Natural killer cell (primary cell): ENCODE results near the gene INTS1. TPM values are rescaled to one million over a fixed set of nuclear protein-coding genes. Genes with fewer than 3 reads are reported as not detected.

ENCODE experiments used
- ATAC-seq, 3 donors: fragments of 150-1000 bp in 2 of 3; fragments of 200-7000 bp in 1 of 3; cut with Tn5 transposase; 1 replicate in 1 of 3; 2 replicates in 2 of 3; pipeline ENCODE4 v1.10.0; 2021; ENCODE audit warnings: mild to moderate bottlenecking in 2 of 3, moderate library complexity in 2 of 3
- DNase-seq, 2 donors: peaks; one replicate each; pipeline versions ENCODE4 v3.0.0 to v3.0.0-alpha.2; 2013 to 2021; ENCODE audit warnings: mixed read lengths in 1 of 2
- H3K27ac ChIP-seq: one replicate; pipeline ENCODE4 v1.5.1; 2013; ENCODE audit warnings: mild to moderate bottlenecking, low read length
- H3K27me3 ChIP-seq: one replicate; pipeline ENCODE4 v1.6.1; 2013; ENCODE audit warnings: low read length; ENCODE audit not compliant: control insufficient read depth, insufficient read depth
- H3K36me3 ChIP-seq: one replicate; pipeline ENCODE4 v1.6.1; 2013; ENCODE audit warnings: low read length; ENCODE audit not compliant: control insufficient read depth, insufficient read depth
- H3K4me1 ChIP-seq: one replicate; pipeline ENCODE4 v1.6.1; 2013; ENCODE audit warnings: low read length; ENCODE audit not compliant: control insufficient read depth, insufficient read depth
- H3K4me3 ChIP-seq: one replicate; pipeline ENCODE4 v1.5.1; 2013; ENCODE audit warnings: low read length
- H3K9me3 ChIP-seq: one replicate; pipeline ENCODE4 v1.6.1; 2013; ENCODE audit warnings: low read length; ENCODE audit not compliant: control insufficient read depth, insufficient read depth
- H3K27ac Mint-ChIP-seq, 2 donors: one replicate each; pipeline ENCODE4 v1.8.0; 2022; ENCODE audit warnings: mild to moderate bottlenecking in 2 of 2, mixed read lengths in 2 of 2, moderate library complexity in 1 of 2
- H3K27me3 Mint-ChIP-seq, 2 donors: one replicate each; pipeline ENCODE4 v1.8.0; 2022; ENCODE audit warnings: low read depth in 2 of 2, mixed read lengths in 2 of 2
- H3K36me3 Mint-ChIP-seq: one replicate; pipeline ENCODE4 v1.8.0; 2022; ENCODE audit warnings: mixed read lengths
- H3K4me1 Mint-ChIP-seq, 2 donors: one replicate each; pipeline ENCODE4 v1.8.0; 2022; ENCODE audit warnings: mixed read lengths in 2 of 2
- H3K4me3 Mint-ChIP-seq: one replicate; pipeline ENCODE4 v1.8.0; 2022; ENCODE audit warnings: mild to moderate bottlenecking, moderate library complexity, mixed read lengths
- H3K9me3 Mint-ChIP-seq, 2 donors: one replicate each; pipeline ENCODE4 v1.8.0; 2022; ENCODE audit warnings: mixed read lengths in 2 of 2
- CTCF ChIP-seq: fragments of 200-600 bp; IDR thresholded peaks from one replicate; pipeline ENCODE4 v1.8.0; 2022; ENCODE audit warnings: antibody characterized with exemption
- WGBS: methylation state at CpG from one replicate; pipeline ENCODE4 v1.1.7; 2013; ENCODE audit warnings: missing lambda C conversion rate; ENCODE audit not compliant: insufficient coverage; 5-methylcytosine and 5-hydroxymethylcytosine counted together
- intact Hi-C: fragments of 100-400 bp; cut with micrococcal nuclease; formaldehyde crosslinking; loops from one replicate; pipeline ENCODE4 v1.14.2; 2022
- total RNA-seq, 4 donors: library from RNA; stranded (reverse); fragments of 120-200 nt in 1 of 4; gene quantifications; one replicate each; pipeline versions ENCODE4 v1.2.3 to v1.2.4, GENCODE V29; 2013 to 2022

INTS1 gene
- total RNA-seq, 3 donors from 2014 or later (not counting 1 experiment from before 2014, with no cell fraction given), result 92.7 to 115 (median 111) TPM

- no peaks in the 10 kb centered on the region for H3K27me3 ChIP-seq
- intact Hi-C loops, result no loop called here
- Mint-ChIP-seq H3K36me3 (no peaks in the 10 kb centered on the region), H3K27ac (no peak overlapping the region), H3K27me3 (peaks cover 0 to 12% of the 10 kb centered on the region in 2 donors), H3K4me1 (no peaks in the 10 kb centered on the region), H3K9me3 (no peaks in the 10 kb centered on the region), H3K4me3 (no peak overlapping the region)
- no peak for TF ChIP-seq CTCF
- 95% methylated on average over 6 of the region's 6 CpGs for WGBS
- no peak overlapping the region for H3K4me3 ChIP-seq
- DNase-seq (no peak), ATAC-seq (no peak)
- H3K27ac ChIP-seq, result no peak overlapping the region
- H3K4me1 ChIP-seq, result peaks cover 7% of the 10 kb centered on the region
- H3K36me3 ChIP-seq, result no peaks in the 10 kb centered on the region
- no peaks in the 10 kb centered on the region for H3K9me3 ChIP-seq
Measured at GRCh38 chr7:1525409-1525808, 21.2 kb upstream of the INTS1 start.

GRCh38 chr7:1523844-1524243 is 19.7 kb upstream of the INTS1 start:
- intact Hi-C loops, result no loop called here
- Mint-ChIP-seq H3K27ac (no peak overlapping the region), H3K27me3 (peaks cover 0 to 12% of the 10 kb centered on the region in 2 donors), H3K4me1 (no peaks in the 10 kb centered on the region), H3K4me3 (no peak overlapping the region), H3K36me3 (no peaks in the 10 kb centered on the region), H3K9me3 (no peaks in the 10 kb centered on the region)
- H3K9me3 ChIP-seq, result no peaks in the 10 kb centered on the region
- no peak for DNase-seq
- WGBS, result 92% methylated on average over 16 of the region's 17 CpGs
- H3K36me3 ChIP-seq, result no peaks in the 10 kb centered on the region
- no peak overlapping the region for H3K4me3 ChIP-seq
- H3K27me3 ChIP-seq, result no peaks in the 10 kb centered on the region
- ATAC-seq, result no peak
- no peak for TF ChIP-seq CTCF
- no peaks in the 10 kb centered on the region for H3K4me1 ChIP-seq
- H3K27ac ChIP-seq, result no peak overlapping the region

- Mint-ChIP-seq H3K27ac (no peak overlapping the region), H3K9me3 (no peaks in the 10 kb centered on the region), H3K27me3 (peaks cover 0 to 12% of the 10 kb centered on the region in 2 donors), H3K4me1 (no peaks in the 10 kb centered on the region), H3K36me3 (no peaks in the 10 kb centered on the region), H3K4me3 (no peak overlapping the region)
- no peak for ATAC-seq
- Histone ChIP-seq H3K4me1 (no peaks in the 10 kb centered on the region), H3K4me3 (no peak overlapping the region), H3K9me3 (no peaks in the 10 kb centered on the region), H3K27ac (no peak overlapping the region), H3K27me3 (no peaks in the 10 kb centered on the region), H3K36me3 (no peaks in the 10 kb centered on the region)
- intact Hi-C loops, result no loop called here
- DNase-seq, result no peak
- no peak for TF ChIP-seq CTCF
- 73% methylated on average over 13 of the region's 13 CpGs for WGBS
Measured at GRCh38 chr7:1523208-1523607, 19.0 kb upstream of the INTS1 start.

- no peaks in the 10 kb centered on the region for H3K9me3 Mint-ChIP-seq
- H3K9me3 ChIP-seq, result no peaks in the 10 kb centered on the region
- H3K36me3 ChIP-seq, result no peaks in the 10 kb centered on the region
- H3K4me3 ChIP-seq, result no peak overlapping the region
- intact Hi-C loops, result no loop called here
- DNase-seq (peak in 1 of 2 donors; percentile 43), ATAC-seq (peak in 2 of 3 donors; percentile 57 to 60)
- no peaks in the 10 kb centered on the region for H3K36me3 Mint-ChIP-seq
- no peak overlapping the region for H3K4me3 Mint-ChIP-seq
- WGBS, result 61% methylated on average over 11 of the region's 11 CpGs
- H3K4me1 ChIP-seq, result no peaks in the 10 kb centered on the region
- no peaks in the 10 kb centered on the region for H3K4me1 Mint-ChIP-seq
- no peak overlapping the region for H3K27ac Mint-ChIP-seq
- no peak for TF ChIP-seq CTCF
- H3K27me3 ChIP-seq, result no peaks in the 10 kb centered on the region
- H3K27me3 Mint-ChIP-seq, result peaks cover 0 to 7% of the 10 kb centered on the region in 2 donors
- H3K27ac ChIP-seq, result no peak overlapping the region
Measured at GRCh38 chr7:1521456-1521855, 17.3 kb upstream of the INTS1 start.
